Lung (tissue), 12 donors: ENCODE results near the gene CLEC2B. TPM values are rescaled to one million over a fixed set of nuclear protein-coding genes. Genes with fewer than 3 reads are reported as not detected.

ENCODE experiments used
- ATAC-seq: fragments of 200-7000 bp; cut with Tn5 transposase; one replicate; pipeline ENCODE4 v1.9.1; 2020; ENCODE audit warnings: moderate number of reproducible peaks; ENCODE audit not compliant: insufficient read depth, low FRiP score
- DNase-seq, 3 donors: peaks; one replicate each; pipeline ENCODE4 v3.0.0-alpha.2; 2013 to 2017
- H3K27ac ChIP-seq, 2 donors: one replicate each; pipeline ENCODE4 v1.5.1; 2013; ENCODE audit warnings: mild to moderate bottlenecking in 2 of 2, moderate library complexity in 2 of 2, control low read depth in 1 of 2, inconsistent platforms in 1 of 2, low read depth in 1 of 2, low read length in 1 of 2
- H3K27me3 ChIP-seq, 3 donors: one replicate each; pipeline ENCODE4 v1.5.1; 2013; ENCODE audit warnings: low read length in 2 of 3; ENCODE audit not compliant: control insufficient read depth in 3 of 3, insufficient read depth in 3 of 3
- H3K36me3 ChIP-seq, 4 donors: one replicate each; pipeline ENCODE4 v1.5.1; 2013; ENCODE audit warnings: low read length in 4 of 4, mild to moderate bottlenecking in 1 of 4, moderate library complexity in 1 of 4; ENCODE audit not compliant: control insufficient read depth in 4 of 4, insufficient read depth in 4 of 4
- H3K4me1 ChIP-seq, 5 donors: one replicate each; pipeline ENCODE4 v1.5.1; 2013; ENCODE audit warnings: low read length in 5 of 5, mild to moderate bottlenecking in 2 of 5, moderate library complexity in 1 of 5; ENCODE audit not compliant: control insufficient read depth in 5 of 5, insufficient read depth in 5 of 5
- H3K4me3 ChIP-seq: one replicate; pipeline ENCODE4 v1.5.1; 2013; ENCODE audit warnings: mild to moderate bottlenecking, control low read depth, moderate library complexity
- H3K9ac ChIP-seq, 2 donors: one replicate each; pipeline ENCODE4 v1.5.1; 2013; ENCODE audit warnings: low read length in 2 of 2, control low read depth in 1 of 2; ENCODE audit not compliant: insufficient read depth in 1 of 2
- H3K9me3 ChIP-seq, 4 donors: one replicate each; pipeline ENCODE4 v1.5.1; 2013; ENCODE audit warnings: low read length in 3 of 4, mild to moderate bottlenecking in 1 of 4, moderate library complexity in 1 of 4; ENCODE audit not compliant: control insufficient read depth in 4 of 4, insufficient read depth in 3 of 4
- WGBS, 2 donors: extraction: QIAGEN DNeasy Blood & Tissue Kit; methylation state at CpG; one replicate each; pipeline ENCODE4 v1.1.7; 2013; 5-methylcytosine and 5-hydroxymethylcytosine counted together
- polyA plus RNA-seq, 2 donors: library from polyadenylated mRNA; stranded (reverse); fragments of 200-250 nt; gene quantifications; one replicate each; pipeline ENCODE4 v1.2.1, GENCODE V29; 2013
- total RNA-seq, 2 donors: library from RNA; depleted of rRNA in 1 of 2; stranded (reverse); fragments of >200 nt in 1 of 2; gene quantifications; one replicate each; pipeline ENCODE4 v1.2.1, GENCODE V29; 2014 to 2021
- TF ChIP-seq, protein P1 (sequence below): IDR thresholded peaks from 2 replicates; pipeline ENCODE4 v1.5.1; 2012; ENCODE audit warnings: mild to moderate bottlenecking; ENCODE audit errors: control extremely low read depth, extremely low read depth
- donor health status: control.
- donor health status: control.
- donor health status: Bipolar disorder and iron deficiency.
- donor health status: healthy.
- donor health status: DM: yes; HTN: yes; CAD: no.

Gene CLEC2B
- total and polyA plus RNA-seq, 4 donors = 14.1 to 70.1 (median 18.0) TPM

DNA sequence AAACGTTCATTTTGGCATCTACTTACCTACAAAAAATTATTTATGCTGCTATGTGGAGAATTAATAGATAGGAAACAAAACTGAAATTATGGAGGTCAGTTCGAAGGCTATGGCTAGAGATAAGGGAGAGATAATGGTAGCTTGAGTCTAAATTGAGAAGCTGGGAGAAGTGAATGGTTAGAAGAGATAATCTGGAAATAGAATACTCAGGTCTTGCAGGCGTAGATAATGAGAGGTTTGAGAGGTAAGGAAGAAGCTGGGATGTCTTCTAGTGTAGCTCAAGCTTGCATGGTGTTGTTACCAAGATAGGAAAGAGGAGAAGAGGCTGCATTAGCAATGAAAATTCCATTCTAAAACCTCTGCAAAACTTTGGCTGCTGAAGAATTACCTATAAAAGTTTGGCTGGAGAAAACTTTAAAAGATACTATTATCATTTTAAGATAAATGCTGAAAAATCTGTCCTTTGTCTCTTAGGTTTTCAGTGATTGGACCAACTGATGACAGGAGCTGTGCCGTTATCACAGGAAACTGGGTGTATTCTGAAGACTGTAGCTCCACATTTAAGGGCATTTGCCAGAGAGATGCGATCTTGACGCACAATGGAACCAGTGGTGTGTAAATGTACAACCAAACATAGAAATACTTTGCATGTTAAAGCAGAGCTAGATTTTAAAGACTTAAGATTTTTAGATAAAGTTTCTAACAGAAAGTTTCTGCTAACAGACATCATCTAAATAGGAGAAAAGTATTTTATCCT, 26.2 kb upstream of the CLEC2B start:
- Histone ChIP-seq H3K27me3 (no peaks in the 10 kb centered on the region), H3K9me3 (no peaks in the 10 kb centered on the region), H3K4me1 (no peaks in the 10 kb centered on the region), H3K4me3 (no peak overlapping the region), H3K27ac (no peak overlapping the region), H3K9ac (no peak overlapping the region), H3K36me3 (no peaks in the 10 kb centered on the region)
- 81 to 91% methylated on average over 6 of the region's 6 CpGs for WGBS, 2 donors
- TF ChIP-seq, protein P1, sequence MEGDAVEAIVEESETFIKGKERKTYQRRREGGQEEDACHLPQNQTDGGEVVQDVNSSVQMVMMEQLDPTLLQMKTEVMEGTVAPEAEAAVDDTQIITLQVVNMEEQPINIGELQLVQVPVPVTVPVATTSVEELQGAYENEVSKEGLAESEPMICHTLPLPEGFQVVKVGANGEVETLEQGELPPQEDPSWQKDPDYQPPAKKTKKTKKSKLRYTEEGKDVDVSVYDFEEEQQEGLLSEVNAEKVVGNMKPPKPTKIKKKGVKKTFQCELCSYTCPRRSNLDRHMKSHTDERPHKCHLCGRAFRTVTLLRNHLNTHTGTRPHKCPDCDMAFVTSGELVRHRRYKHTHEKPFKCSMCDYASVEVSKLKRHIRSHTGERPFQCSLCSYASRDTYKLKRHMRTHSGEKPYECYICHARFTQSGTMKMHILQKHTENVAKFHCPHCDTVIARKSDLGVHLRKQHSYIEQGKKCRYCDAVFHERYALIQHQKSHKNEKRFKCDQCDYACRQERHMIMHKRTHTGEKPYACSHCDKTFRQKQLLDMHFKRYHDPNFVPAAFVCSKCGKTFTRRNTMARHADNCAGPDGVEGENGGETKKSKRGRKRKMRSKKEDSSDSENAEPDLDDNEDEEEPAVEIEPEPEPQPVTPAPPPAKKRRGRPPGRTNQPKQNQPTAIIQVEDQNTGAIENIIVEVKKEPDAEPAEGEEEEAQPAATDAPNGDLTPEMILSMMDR = no peak
- no peak for DNase-seq
- no peak for ATAC-seq

- WGBS, 2 donors = 66 to 72% methylated on average over 4 of the region's 4 CpGs
- H3K9ac ChIP-seq = no peak overlapping the region
- TF ChIP-seq, protein P1 = no peak
- no peaks in the 10 kb centered on the region for H3K4me1 ChIP-seq
- H3K36me3 ChIP-seq = no peaks in the 10 kb centered on the region
- H3K27ac ChIP-seq = no peak overlapping the region
- no peak for ATAC-seq
- H3K9me3 ChIP-seq = no peaks in the 10 kb centered on the region
- H3K4me3 ChIP-seq = no peak overlapping the region
- no peak for DNase-seq
- H3K27me3 ChIP-seq = peaks cover 0 to 2% (median 0%) of the 10 kb centered on the region in 3 donors
Observed at GRCh38 chr12:9888665-9889273, 19.6 kb upstream of the CLEC2B start.

DNA sequence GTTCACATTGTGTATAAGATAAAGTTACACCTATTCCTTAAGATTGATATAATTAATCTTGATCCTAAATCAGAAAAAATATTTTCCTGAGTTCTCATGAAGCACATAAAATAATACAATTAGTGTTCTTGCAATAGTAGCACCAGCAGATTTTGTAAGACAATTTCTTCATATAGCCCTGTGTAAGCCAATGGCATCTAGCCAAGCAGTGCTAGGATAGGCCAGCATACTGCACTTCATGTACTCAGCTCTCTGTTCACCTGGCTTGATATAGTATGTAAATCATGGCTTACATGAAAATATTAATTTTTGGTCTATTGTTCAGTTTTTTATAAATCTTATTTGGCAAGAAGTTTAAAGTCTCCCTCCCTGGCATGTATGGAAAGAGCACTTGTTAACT, 14.0 kb upstream of the CLEC2B start:
- Histone ChIP-seq H3K27me3 (peaks cover 0 to 2% (median 0%) of the 10 kb centered on the region in 3 donors), H3K9me3 (no peaks in the 10 kb centered on the region), H3K4me3 (no peak overlapping the region), H3K36me3 (no peaks in the 10 kb centered on the region), H3K27ac (no peak overlapping the region), H3K4me1 (no peaks in the 10 kb centered on the region), H3K9ac (no peak overlapping the region)
- TF ChIP-seq, protein P1 = no peak
- ATAC-seq (no peak), DNase-seq (peak in 1 of 3 donors; percentile 36)
